Jurkat, Clone E6-1 (cell line): Measurements from ENCODE around the gene WDR88.

Source experiments
- DNase-seq: peaks from one replicate; pipeline ENCODE4 v3.0.0-alpha.2; 2011; ENCODE audit warnings: low read depth, low spot score
- H3K4me3 ChIP-seq: 2 replicates; pipeline ENCODE4 v1.5.1; 2011; ENCODE audit warnings: mild to moderate bottlenecking, low read length, control low read depth, moderate library complexity

The WDR88 gene

DNA sequence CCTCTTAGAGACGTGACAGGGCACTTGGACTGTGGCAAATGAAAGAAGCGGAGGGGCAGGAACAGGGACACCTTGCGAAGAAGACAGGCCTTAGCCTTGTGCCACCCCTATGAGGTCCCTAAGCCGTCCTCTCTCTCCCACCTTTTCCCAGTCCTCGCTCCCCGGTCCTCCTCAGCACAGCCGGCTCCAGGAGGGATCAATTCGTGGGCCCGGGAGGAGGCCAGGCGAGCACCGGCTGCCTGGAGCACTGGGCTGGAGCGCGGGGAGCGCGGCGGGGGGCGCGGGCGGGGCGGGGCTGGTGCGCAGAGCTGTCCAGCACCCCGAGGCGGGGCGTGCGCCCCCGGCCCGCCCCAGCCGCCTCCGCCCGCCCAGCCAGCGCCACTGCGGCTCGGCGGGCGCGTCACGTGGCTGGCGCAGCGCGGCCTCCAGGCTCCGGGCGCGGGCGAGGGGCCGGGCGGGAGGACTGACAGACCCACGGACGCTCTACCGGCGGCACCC, 62.0 kb downstream of the WDR88 start, which contains the start of gene LRP3:
Gene LRP3 (plus strand): TSS at position 466 of the 498 bp plus-strand sequence. CDS start 456 bp downstream, outside the sequence.
- no peak within 1 kb of the TSS for H3K4me3 ChIP-seq
- no peak for DNase-seq

DNA sequence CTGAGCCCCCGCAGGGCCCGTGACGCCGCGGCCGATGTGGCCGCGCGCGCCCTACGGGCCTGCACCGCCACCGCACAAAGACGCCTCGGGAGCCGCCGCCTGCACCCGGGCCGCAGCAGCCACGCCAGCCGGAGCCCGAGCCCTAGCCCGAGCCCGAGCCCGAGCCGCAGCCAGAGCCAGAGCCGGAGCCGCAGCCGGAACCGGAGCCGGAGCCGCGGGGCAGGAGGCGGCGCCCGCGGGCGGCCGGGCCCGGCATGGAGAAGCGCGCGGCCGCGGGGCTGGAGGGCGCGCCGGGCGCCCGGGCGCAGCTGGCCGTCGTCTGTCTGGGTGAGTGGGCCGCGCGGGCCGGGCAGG, 62.6 kb downstream of the WDR88 start:
- H3K4me3 ChIP-seq = no peak overlapping the region
- DNase-seq = no peak

GRCh38 chr19:33194886-33195644, 63.2 kb downstream of the WDR88 start:
- no peak overlapping the region for H3K4me3 ChIP-seq
- no peak for DNase-seq

GRCh38 chr19:33195645-33196347, 63.9 kb downstream of the WDR88 start:
- DNase-seq = no peak
- H3K4me3 ChIP-seq = no peak overlapping the region

- DNase-seq = no peak
- H3K4me3 ChIP-seq = no peak overlapping the region
Observed at GRCh38 chr19:33196446-33197193, 64.7 kb downstream of the WDR88 start.

DNA sequence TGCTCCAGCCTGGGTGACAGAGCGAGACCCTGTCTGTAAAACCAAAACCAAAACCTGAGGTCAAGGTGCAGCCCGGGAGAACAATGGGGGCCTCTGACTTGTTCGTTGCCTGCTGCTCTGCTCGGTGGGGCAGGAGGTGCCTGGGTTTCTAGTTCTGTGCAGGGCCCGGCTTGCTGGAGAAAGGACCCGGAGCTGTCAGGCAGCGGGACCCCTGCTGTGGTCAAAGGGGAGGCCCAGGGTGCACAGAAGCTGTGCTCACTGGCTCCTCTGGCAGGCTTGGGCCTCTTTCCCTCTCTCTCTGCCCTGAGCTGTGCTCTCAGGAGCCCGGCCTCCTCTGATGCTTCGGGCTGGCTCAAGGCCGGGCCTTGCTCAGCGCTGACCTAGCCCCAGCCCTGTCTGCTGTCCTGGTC, 65.7 kb downstream of the WDR88 start:
- no peak overlapping the region for H3K4me3 ChIP-seq
- no peak for DNase-seq

DNA sequence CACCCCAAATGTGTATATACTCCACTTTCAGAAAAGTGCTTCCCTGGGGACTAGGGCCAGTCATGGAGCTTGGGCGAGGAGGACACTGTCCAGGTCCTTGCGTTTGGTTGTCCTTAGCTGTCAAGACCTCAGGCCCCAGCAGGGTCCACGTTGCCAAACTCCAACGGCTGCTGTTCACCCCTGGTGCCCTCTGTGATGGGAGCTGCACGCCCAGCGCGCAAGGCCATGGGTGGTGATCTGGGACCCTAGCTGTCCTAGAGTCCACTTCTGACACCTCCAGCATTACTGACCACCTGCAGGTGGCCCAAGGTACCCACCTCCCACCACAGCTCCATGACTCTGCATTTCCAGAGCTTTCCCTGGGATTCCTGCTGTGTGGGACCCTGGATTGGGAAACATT, 66.3 kb downstream of the WDR88 start:
- no peak for DNase-seq
- H3K4me3 ChIP-seq = no peak overlapping the region

DNA sequence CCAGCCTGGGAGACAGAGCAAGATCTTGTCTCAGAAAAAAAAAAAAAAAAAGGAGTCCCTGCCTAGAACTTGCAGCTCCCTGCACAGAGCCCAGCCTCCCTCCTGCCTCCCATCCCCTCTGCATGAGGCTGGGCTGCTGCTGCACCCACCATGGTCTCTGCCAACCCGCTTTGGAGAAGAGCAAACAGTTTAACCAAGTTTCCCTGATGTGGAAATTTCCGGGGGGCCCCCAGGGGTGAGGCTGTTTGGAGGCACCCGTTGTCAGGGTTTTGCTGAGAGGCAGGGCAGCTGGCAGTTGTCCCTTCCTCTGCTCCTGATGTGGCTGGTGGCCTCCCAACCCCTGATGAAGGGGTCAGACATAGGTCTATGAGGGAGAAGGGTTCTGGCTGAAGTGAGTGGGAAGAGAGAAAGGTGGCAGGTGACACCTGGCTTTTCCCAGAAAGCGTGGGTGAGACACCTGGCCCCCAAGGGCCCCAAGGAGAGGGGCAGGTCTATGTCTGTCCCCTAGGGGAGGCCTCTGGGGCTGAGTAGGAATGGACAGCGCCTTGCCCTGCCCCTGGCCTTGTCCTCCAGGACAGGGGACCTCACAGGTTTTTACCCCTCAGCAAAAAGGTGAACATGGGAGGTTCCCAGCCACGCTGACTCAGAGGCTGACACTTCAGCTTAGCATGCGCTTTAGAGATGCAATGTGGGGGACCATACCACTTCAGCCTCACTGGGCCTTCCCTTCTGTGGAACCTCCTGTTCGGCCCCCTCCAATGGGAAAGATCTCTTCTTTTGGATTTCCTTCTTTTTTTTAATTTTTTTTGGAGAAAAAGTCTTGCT, 67.7 kb downstream of the WDR88 start:
- no peak for DNase-seq
- no peak overlapping the region for H3K4me3 ChIP-seq

DNA sequence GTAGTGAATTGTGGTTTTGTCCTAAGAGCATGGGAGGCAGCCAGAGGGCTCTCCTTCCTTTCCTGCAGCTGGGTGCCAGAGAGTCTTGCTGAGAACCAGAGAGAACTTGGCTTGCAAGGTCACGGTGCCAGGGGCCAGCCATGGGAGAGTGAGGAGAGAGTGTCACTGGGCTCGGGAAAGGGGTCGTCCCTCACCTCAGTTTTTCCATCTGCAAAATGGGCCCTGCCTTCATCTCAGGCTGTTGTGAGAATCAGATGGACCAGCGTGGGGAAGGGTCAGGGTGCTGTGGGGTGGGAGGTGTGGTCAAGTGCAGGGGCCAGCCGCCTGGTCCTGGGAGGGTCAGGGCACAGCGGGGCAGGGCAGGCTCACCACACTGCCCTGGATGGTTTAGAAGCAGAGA, 69.6 kb downstream of the WDR88 start:
- no peak overlapping the region for H3K4me3 ChIP-seq
- DNase-seq = no peak

- H3K4me3 ChIP-seq = no peak overlapping the region
- DNase-seq = no peak
Observed at GRCh38 chr19:33201886-33202545, 70.1 kb downstream of the WDR88 start.

- H3K4me3 ChIP-seq = no peak overlapping the region
- DNase-seq = no peak
Observed at GRCh38 chr19:33202546-33203507, 70.9 kb downstream of the WDR88 start.

GRCh38 chr19:33203529-33203928, 71.6 kb downstream of the WDR88 start:
- DNase-seq = no peak
- H3K4me3 ChIP-seq = no peak overlapping the region

DNA sequence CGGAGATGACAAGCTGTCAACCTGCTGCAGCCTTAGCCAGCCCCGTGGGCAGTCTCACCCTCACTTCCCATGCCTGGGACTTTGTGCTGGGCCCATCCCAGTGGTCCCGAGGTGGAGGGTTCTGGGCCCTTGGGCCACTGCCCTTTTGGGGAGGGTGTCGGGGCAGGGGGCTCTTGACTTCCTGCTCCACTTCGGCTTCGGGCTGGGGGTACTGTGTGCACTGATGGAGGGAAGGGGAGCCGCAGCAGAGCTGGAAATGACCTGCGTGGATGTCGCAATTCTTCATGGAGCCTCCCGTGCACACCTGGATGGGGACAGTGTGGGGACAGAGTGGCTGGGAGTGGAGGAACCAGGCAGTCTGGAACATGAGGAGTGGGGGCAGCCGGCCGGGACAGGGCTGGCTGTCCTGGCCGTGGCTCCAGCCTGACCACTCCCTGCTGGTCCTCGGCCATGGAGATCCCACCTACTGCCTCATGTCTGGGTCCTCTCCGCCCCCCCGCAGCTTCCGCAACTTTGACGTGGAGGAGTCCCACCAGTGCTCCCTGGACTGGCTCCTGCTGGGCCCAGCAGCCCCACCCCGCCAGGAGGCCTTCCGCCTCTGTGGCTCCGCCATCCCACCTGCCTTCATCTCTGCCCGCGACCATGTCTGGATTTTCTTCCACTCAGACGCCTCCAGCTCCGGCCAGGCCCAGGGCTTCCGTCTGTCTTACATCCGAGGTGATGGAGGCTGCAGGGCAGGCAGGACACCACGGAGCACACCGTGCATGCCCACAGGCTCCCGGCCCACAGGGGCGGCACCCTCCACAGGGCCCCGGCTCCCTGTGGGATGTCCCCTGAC, 72.4 kb downstream of the WDR88 start:
- DNase-seq = no peak
- H3K4me3 ChIP-seq = no peak overlapping the region

GRCh38 chr19:33205110-33205509, 73.2 kb downstream of the WDR88 start:
- DNase-seq = no peak
- H3K4me3 ChIP-seq = no peak overlapping the region

DNA sequence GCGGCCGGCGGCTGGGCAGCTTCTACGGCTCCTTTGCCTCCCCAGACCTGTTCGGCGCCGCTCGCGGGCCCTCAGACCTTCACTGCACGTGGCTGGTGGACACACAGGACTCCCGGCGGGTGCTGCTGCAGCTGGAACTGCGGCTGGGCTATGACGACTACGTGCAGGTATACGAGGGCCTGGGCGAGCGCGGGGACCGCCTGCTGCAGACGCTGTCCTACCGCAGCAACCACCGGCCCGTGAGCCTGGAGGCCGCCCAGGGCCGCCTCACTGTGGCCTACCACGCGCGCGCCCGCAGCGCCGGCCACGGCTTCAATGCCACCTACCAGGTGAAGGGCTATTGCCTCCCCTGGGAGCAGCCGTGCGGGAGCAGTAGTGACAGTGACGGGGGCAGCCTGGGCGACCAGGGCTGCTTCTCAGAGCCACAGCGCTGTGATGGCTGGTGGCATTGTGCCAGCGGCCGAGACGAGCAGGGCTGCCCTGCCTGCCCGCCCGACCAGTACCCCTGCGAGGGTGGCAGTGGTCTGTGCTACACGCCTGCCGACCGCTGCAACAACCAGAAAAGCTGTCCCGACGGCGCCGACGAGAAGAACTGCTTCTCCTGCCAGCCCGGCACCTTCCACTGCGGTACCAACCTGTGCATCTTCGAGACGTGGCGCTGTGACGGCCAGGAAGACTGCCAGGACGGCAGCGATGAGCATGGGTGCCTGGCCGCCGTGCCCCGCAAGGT, 73.8 kb downstream of the WDR88 start:
- DNase-seq = no peak

More for the DNA sequence above, 73.8 kb downstream of the WDR88 start:
- H3K4me3 ChIP-seq = no peak overlapping the region
